Measurements from ENCODE around the gene TMUB1. TPM values are rescaled to one million over a fixed set of nuclear protein-coding genes. Genes with fewer than 3 reads are reported as not detected.

TMUB1 gene
- total RNA-seq, 1 experiment from 2014 or later, result 68.1 TPM

GRCh38 chr7:151035902-151036301 lies 47.4 kb downstream of the TMUB1 start:
- BruUV-seq (replicated peaks), result no TSS peak
- H3K36me3 Mint-ChIP-seq (ENCODE audit: insufficient read depth, unreplicated experiment), result peaks cover 6% of the 10 kb centered on the region
- H3K4me1 ChIP-seq, result peaks cover 12% of the 10 kb centered on the region
- TF ChIP-seq CTCF (IDR thresholded peaks at IDR 0.05; ENCODE audit: insufficient read depth in 1 of 2, low read depth in 1 of 2, low read length in 1 of 2, severe bottlenecking in 1 of 2, unreplicated experiment in 1 of 2), result no peak
- H3K4me3 Mint-ChIP-seq (ENCODE audit: unreplicated experiment), result no peak overlapping the region
- H3K36me3 ChIP-seq (ENCODE audit: control insufficient read depth, insufficient read depth, low read length), result no peaks in the 10 kb centered on the region
- no peaks in the 10 kb centered on the region for H3K9me3 ChIP-seq
- DNase-seq, result no peak
- intact Hi-C loops (cut with micrococcal nuclease; ENCODE audit: unreplicated experiment), result no loop called here
- H3K4me3 ChIP-seq (ENCODE audit: low read depth, low read length), result no peak overlapping the region
- H3K4me1 Mint-ChIP-seq (ENCODE audit: low read depth, unreplicated experiment), result peaks cover 5% of the 10 kb centered on the region
- POLR2A ChIA-PET, result no interaction called here
- CTCF ChIA-PET, result no interaction called here
- H3K27ac Mint-ChIP-seq (ENCODE audit: unreplicated experiment), result peak overlapping the region; percentile 42
- no peaks in the 10 kb centered on the region for H3K9me3 Mint-ChIP-seq (ENCODE audit: unreplicated experiment)
- H3K27me3 Mint-ChIP-seq (ENCODE audit: insufficient read depth, unreplicated experiment), result no peaks in the 10 kb centered on the region
- no peaks in the 10 kb centered on the region for H3K27me3 ChIP-seq (replicated peaks; ENCODE audit: control insufficient read depth, insufficient read depth, low read length)

- DNase-seq, result no peak
- Mint-ChIP-seq H3K27ac (ENCODE audit: unreplicated experiment) (peak overlapping the region; percentile 42), H3K4me3 (ENCODE audit: unreplicated experiment) (no peak overlapping the region), H3K9me3 (ENCODE audit: unreplicated experiment) (no peaks in the 10 kb centered on the region), H3K36me3 (ENCODE audit: insufficient read depth, unreplicated experiment) (peaks cover 6% of the 10 kb centered on the region), H3K27me3 (ENCODE audit: insufficient read depth, unreplicated experiment) (no peaks in the 10 kb centered on the region), H3K4me1 (ENCODE audit: low read depth, unreplicated experiment) (peaks cover 5% of the 10 kb centered on the region)
- Histone ChIP-seq H3K36me3 (ENCODE audit: control insufficient read depth, insufficient read depth, low read length) (no peaks in the 10 kb centered on the region), H3K4me1 (peaks cover 12% of the 10 kb centered on the region), H3K9me3 (no peaks in the 10 kb centered on the region), H3K4me3 (ENCODE audit: low read depth, low read length) (no peak overlapping the region), H3K27me3 (replicated peaks; ENCODE audit: control insufficient read depth, insufficient read depth, low read length) (no peaks in the 10 kb centered on the region)
- intact Hi-C loops (cut with micrococcal nuclease; ENCODE audit: unreplicated experiment), result no loop called here
- POLR2A ChIA-PET, result no interaction called here
- no TSS peak for BruUV-seq (replicated peaks)
- CTCF ChIA-PET, result no interaction called here
- TF ChIP-seq CTCF (IDR thresholded peaks at IDR 0.05; ENCODE audit: insufficient read depth in 1 of 2, low read depth in 1 of 2, low read length in 1 of 2, severe bottlenecking in 1 of 2, unreplicated experiment in 1 of 2), result no peak
Measured at GRCh38 chr7:151035026-151035717, 48.1 kb downstream of the TMUB1 start.

- Mint-ChIP-seq H3K36me3 (ENCODE audit: insufficient read depth, unreplicated experiment) (peaks cover 6% of the 10 kb centered on the region), H3K4me1 (ENCODE audit: low read depth, unreplicated experiment) (peaks cover 5% of the 10 kb centered on the region), H3K27ac (ENCODE audit: unreplicated experiment) (no peak overlapping the region), H3K4me3 (ENCODE audit: unreplicated experiment) (no peak overlapping the region), H3K9me3 (ENCODE audit: unreplicated experiment) (no peaks in the 10 kb centered on the region), H3K27me3 (ENCODE audit: insufficient read depth, unreplicated experiment) (no peaks in the 10 kb centered on the region)
- no peak for DNase-seq
- Histone ChIP-seq H3K27me3 (replicated peaks; ENCODE audit: control insufficient read depth, insufficient read depth, low read length) (no peaks in the 10 kb centered on the region), H3K36me3 (ENCODE audit: control insufficient read depth, insufficient read depth, low read length) (no peaks in the 10 kb centered on the region), H3K4me1 (peaks cover 10% of the 10 kb centered on the region), H3K9me3 (no peaks in the 10 kb centered on the region), H3K4me3 (ENCODE audit: low read depth, low read length) (no peak overlapping the region)
- POLR2A ChIA-PET, result no interaction called here
- TF ChIP-seq CTCF (IDR thresholded peaks at IDR 0.05; ENCODE audit: insufficient read depth in 1 of 2, low read depth in 1 of 2, low read length in 1 of 2, severe bottlenecking in 1 of 2, unreplicated experiment in 1 of 2), result no peak
- CTCF ChIA-PET, result no interaction called here
- no TSS peak for BruUV-seq (replicated peaks)
- intact Hi-C loops (cut with micrococcal nuclease; ENCODE audit: unreplicated experiment), result no loop called here
Measured at GRCh38 chr7:151034312-151035025, 48.8 kb downstream of the TMUB1 start.
